Measurements from ENCODE around the gene KRTAP10-8.
"Not testable (repeated sequence)": the region's sequence is repeated elsewhere in the genome, so short reads cannot be mapped to it uniquely, and the experiment has no call there.

DNA sequence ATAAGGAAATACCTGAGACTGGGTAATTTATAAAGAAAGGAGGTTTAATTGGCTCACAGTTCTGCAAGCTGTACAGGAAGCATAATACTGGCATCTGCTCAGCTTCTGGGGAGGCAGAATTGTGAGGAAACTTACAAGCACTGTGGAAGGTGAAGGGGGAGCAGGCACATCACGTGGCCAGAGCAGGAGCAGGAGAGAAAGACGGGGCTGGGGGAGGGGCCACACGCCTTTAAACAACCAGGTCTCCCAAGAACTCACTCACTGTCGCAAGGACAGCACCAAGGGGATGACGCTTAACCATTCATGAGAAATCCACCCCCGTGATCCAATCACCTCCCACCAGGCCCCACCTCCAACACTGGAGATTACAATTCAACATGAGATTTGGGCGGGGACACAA, 49.7 kb downstream of the KRTAP10-8 start:
- TF ChIP-seq, protein P1, sequence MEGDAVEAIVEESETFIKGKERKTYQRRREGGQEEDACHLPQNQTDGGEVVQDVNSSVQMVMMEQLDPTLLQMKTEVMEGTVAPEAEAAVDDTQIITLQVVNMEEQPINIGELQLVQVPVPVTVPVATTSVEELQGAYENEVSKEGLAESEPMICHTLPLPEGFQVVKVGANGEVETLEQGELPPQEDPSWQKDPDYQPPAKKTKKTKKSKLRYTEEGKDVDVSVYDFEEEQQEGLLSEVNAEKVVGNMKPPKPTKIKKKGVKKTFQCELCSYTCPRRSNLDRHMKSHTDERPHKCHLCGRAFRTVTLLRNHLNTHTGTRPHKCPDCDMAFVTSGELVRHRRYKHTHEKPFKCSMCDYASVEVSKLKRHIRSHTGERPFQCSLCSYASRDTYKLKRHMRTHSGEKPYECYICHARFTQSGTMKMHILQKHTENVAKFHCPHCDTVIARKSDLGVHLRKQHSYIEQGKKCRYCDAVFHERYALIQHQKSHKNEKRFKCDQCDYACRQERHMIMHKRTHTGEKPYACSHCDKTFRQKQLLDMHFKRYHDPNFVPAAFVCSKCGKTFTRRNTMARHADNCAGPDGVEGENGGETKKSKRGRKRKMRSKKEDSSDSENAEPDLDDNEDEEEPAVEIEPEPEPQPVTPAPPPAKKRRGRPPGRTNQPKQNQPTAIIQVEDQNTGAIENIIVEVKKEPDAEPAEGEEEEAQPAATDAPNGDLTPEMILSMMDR (conservative IDR thresholded peaks at IDR 0.05; ENCODE audit: low read depth, low read length): not testable (repeated sequence)
- TF ChIP-seq MAZ (IDR thresholded peaks at IDR 0.05; ENCODE audit: borderline replicate concordance, low read depth, low read length); FOS (IDR thresholded peaks at IDR 0.05; ENCODE audit: low read depth, low read length); MAFK (IDR thresholded peaks at IDR 0.05; ENCODE audit: low read depth, low read length); RAD21 (IDR thresholded peaks at IDR 0.05; ENCODE audit: low read length): not testable (repeated sequence)
- TF ChIP-seq, protein P2, sequence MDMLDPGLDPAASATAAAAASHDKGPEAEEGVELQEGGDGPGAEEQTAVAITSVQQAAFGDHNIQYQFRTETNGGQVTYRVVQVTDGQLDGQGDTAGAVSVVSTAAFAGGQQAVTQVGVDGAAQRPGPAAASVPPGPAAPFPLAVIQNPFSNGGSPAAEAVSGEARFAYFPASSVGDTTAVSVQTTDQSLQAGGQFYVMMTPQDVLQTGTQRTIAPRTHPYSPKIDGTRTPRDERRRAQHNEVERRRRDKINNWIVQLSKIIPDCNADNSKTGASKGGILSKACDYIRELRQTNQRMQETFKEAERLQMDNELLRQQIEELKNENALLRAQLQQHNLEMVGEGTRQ (IDR thresholded peaks at IDR 0.05; ENCODE audit: low read depth, low read length): not testable (repeated sequence)
- TF ChIP-seq, protein P3, sequence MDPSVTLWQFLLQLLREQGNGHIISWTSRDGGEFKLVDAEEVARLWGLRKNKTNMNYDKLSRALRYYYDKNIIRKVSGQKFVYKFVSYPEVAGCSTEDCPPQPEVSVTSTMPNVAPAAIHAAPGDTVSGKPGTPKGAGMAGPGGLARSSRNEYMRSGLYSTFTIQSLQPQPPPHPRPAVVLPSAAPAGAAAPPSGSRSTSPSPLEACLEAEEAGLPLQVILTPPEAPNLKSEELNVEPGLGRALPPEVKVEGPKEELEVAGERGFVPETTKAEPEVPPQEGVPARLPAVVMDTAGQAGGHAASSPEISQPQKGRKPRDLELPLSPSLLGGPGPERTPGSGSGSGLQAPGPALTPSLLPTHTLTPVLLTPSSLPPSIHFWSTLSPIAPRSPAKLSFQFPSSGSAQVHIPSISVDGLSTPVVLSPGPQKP (IDR thresholded peaks at IDR 0.05; ENCODE audit: borderline replicate concordance, low read depth, low read length): not testable (repeated sequence)

All from IMR-90 (cell line).